RPMI7951 (cell line): ENCODE measurements around the gene OR2B6. TPM values are rescaled to one million over a fixed set of nuclear protein-coding genes. Genes with fewer than 3 reads are reported as not detected.
"Not testable (repeated sequence)": the region's sequence is repeated elsewhere in the genome, so short reads cannot be mapped to it uniquely, and the experiment has no call there.

Source experiments
- DNase-seq: peaks from one replicate; pipeline ENCODE4 v3.0.0-alpha.2; 2012; ENCODE audit warnings: low read depth
- total RNA-seq: library from RNA; depleted of rRNA; stranded (reverse); fragments of >200 nt; shearing (Covaris generic); gene quantifications from 2 replicates; pipeline ENCODE4 v1.2.3, GENCODE V29; 2014; rRNA removed

Gene OR2B6
- total RNA-seq: not detected in 2 replicates

GRCh38 chr6:27956941-27957340 is at the start of gene OR2B6:
Gene OR2B6 (plus strand): TSS chr6:27957241. CDS start chr6:27957241, 0 bp downstream.
- no peak for DNase-seq

- no peak for DNase-seq
These were observed 49.0 kb upstream of the OR2B6 start for GRCh38 chr6:27908017-27908416.

- no peak for DNase-seq
These were observed 45.0 kb upstream of the OR2B6 start, which contains the start of gene OR2B2 for GRCh38 chr6:27911956-27912446. Gene OR2B2 (minus strand): TSS chr6:27912396. CDS start chr6:27912319, 77 bp downstream.

- no peak for DNase-seq
These were observed 34.1 kb upstream of the OR2B6 start for GRCh38 chr6:27922949-27923348.

- DNase-seq: no peak
These were observed 32.9 kb upstream of the OR2B6 start for GRCh38 chr6:27924179-27924578.

- DNase-seq: not testable (repeated sequence)
These were observed 29.0 kb upstream of the OR2B6 start for GRCh38 chr6:27928041-27928440.

GRCh38 chr6:27929930-27930329 is 27.1 kb upstream of the OR2B6 start:
- not testable (repeated sequence) for DNase-seq

- no peak for DNase-seq
These were observed 25.8 kb upstream of the OR2B6 start for GRCh38 chr6:27931209-27931608.

GRCh38 chr6:27940766-27941165 is 16.3 kb upstream of the OR2B6 start:
- DNase-seq: peak; percentile 11

GRCh38 chr6:27943072-27943471 is 14.0 kb upstream of the OR2B6 start:
- DNase-seq: not testable (repeated sequence)

GRCh38 chr6:27948237-27948636 is 8.8 kb upstream of the OR2B6 start:
- DNase-seq: no peak

GRCh38 chr6:27951040-27951439 is 6.0 kb upstream of the OR2B6 start:
- DNase-seq: no peak

- no peak for DNase-seq
These were observed 475 bp downstream of the OR2B6 start for GRCh38 chr6:27957516-27957915.

- DNase-seq: no peak
These were observed 5.5 kb downstream of the OR2B6 start for GRCh38 chr6:27962506-27962905.

- no peak for DNase-seq
These were observed 9.0 kb downstream of the OR2B6 start for GRCh38 chr6:27966044-27966443.

- no peak for DNase-seq
These were observed 9.9 kb downstream of the OR2B6 start for GRCh38 chr6:27966816-27967426.

GRCh38 chr6:27970444-27970843 is 13.4 kb downstream of the OR2B6 start:
- DNase-seq: no peak

- no peak for DNase-seq
These were observed 15.7 kb downstream of the OR2B6 start for GRCh38 chr6:27972750-27973149.

GRCh38 chr6:27977387-27977786 is 20.3 kb downstream of the OR2B6 start:
- DNase-seq: no peak

- no peak for DNase-seq
These were observed 21.7 kb downstream of the OR2B6 start for GRCh38 chr6:27978705-27979104.

GRCh38 chr6:27980111-27980510 is 23.1 kb downstream of the OR2B6 start:
- no peak for DNase-seq

- no peak for DNase-seq
These were observed 30.1 kb downstream of the OR2B6 start for GRCh38 chr6:27986928-27987725.

- no peak for DNase-seq
These were observed 37.6 kb downstream of the OR2B6 start for GRCh38 chr6:27994616-27995015.
